GM03348 (cell line): ENCODE data around the gene MESP2.
A peak's percentile ranks its signal among the peaks of the same experiment; 100 is the strongest.
"Not testable (repeated sequence)": the region's sequence is repeated elsewhere in the genome, so short reads cannot be mapped to it uniquely, and the experiment has no call there.

Source experiments
- DNase-seq: peaks from one replicate; pipeline ENCODE4 v3.0.0; 2012; ENCODE audit warnings: low spot score

MESP2 gene

GRCh38 chr15:89781055-89781454 lies 4.9 kb downstream of the MESP2 start:
- no peak for DNase-seq

- peak; percentile 72 for DNase-seq
These were observed 5.9 kb downstream of the MESP2 start for GRCh38 chr15:89781891-89782618.

DNA sequence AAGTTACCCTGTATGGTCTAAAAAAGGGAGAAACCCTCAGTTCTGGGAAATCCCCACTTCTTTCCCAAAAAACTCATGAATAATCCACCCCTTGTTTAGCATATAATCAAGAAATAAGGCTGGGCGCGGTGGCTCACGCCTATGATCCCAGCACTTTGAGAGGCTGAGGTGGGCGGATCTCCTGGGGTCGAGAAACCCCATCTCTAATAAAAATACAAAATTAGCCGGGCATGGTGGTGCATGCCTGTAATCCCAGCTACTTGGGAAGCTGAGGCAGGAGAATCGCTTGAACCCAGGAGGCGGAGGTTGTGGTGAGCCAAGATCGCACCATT lies 6.5 kb downstream of the MESP2 start:
- DNase-seq = not testable (repeated sequence)

DNA sequence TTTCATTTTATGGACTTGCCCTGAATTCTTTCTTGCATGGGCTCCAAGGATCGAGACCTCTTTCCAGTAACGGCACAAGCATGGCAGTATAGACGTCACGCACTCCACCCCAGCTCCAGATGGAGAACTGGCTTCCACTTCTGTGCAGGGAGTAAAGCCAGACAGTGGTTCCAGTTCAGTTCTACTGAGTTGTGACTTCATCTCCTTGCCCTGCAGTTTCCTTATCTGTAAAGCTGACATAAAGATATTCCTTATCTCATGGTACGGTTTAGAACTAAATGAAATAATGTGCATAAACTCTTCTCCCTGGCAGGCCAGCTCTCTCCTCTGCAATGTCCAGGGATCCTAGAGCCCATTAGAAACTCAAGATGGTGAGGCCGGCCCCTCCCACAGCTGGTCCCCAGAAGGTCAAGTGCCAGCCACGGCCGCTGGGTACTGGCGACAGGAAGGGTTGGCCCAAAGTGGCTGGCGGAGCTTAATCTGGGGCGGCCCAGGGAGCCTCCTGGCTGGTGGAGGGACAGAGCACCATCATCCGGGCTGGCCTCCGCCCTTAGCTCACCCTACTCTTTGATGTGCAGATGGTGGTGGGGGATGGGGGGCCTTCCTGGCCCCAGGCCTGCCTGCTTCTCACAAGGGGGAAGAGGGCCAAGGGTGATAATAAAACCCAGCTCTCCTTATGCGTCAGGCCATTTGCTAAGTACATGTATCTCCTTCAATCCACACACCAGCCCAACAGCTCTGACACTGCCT lies 7.2 kb downstream of the MESP2 start:
- DNase-seq = peak; percentile 53

- no peak for DNase-seq
These were observed 7.9 kb downstream of the MESP2 start for GRCh38 chr15:89783861-89784685.

DNA sequence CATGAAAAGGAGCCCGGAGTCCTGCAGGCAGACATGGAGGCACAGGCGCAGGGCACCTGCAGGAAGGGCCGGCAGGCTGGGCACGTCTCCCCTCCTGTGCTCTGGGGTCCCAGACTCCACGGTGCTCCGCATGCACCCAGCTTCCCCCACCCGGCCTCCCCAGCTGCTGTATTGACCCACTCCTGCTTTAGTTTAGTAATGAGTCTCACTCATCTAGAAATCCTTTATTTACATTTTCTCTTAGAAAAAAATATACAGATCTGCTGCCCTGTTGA lies 8.5 kb downstream of the MESP2 start:
- no peak for DNase-seq

- no peak for DNase-seq
These were observed 9.1 kb downstream of the MESP2 start for GRCh38 chr15:89785064-89785773.

GRCh38 chr15:89785774-89786140 lies 9.6 kb downstream of the MESP2 start:
- DNase-seq = no peak

DNA sequence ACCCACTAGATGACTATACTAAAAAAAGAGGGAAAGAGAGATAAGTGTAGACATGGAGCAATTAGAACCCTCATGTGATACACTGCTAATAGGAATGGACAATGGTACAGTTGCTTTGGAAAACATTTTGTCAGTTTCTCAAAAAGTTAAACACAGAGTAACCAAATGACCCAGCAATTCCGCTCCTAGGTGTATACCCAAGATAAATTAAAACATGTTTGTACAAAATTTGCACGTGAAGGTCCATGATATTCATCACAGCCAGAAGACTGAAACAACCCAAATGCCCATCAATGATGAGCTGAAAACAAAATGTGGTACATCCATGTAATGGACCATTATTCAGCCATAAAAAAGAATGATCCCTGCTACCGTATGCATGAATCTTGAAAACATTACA lies 11.8 kb downstream of the MESP2 start:
- DNase-seq = no peak

DNA sequence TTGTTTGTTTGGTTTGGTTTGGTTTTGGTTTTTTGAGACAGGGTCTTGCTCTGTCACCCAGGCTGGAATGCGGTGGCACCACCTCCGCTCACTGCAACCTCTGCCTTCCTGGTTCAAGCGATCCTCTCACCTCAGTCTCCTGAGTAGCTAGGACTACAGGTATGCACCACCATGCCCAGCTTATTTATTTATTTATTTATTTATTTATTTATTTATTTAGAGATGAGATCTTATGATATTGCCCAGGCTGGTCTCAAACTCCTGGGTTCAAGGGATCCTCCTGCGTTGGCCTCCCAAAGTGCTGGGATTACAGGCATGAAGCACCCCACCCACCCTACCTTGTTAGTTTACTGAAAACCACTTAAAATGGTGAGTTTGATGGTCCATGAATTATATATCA lies 12.5 kb downstream of the MESP2 start:
- DNase-seq = not testable (repeated sequence)

DNA sequence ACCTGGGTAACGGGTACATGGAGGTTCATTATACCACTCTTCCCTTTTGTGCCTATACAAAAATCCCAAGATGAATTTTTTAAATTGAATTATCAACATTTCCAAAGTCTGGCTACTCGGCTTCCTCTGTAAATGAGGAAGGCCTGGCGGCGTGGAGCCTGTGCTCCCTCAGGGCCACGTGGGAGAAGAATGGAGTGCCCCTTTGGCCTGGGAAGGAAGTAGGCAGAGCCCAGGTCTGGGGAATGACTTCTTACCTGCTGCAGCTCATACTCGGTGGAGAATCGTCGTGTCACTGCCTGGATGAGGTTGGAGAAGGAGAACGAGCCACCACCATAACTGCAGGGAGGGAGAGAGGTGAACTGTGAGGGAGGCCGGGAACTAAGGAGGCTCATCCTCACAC lies 14.1 kb downstream of the MESP2 start:
- no peak for DNase-seq

GRCh38 chr15:89790661-89791060 lies 14.5 kb downstream of the MESP2 start:
- DNase-seq = no peak

DNA sequence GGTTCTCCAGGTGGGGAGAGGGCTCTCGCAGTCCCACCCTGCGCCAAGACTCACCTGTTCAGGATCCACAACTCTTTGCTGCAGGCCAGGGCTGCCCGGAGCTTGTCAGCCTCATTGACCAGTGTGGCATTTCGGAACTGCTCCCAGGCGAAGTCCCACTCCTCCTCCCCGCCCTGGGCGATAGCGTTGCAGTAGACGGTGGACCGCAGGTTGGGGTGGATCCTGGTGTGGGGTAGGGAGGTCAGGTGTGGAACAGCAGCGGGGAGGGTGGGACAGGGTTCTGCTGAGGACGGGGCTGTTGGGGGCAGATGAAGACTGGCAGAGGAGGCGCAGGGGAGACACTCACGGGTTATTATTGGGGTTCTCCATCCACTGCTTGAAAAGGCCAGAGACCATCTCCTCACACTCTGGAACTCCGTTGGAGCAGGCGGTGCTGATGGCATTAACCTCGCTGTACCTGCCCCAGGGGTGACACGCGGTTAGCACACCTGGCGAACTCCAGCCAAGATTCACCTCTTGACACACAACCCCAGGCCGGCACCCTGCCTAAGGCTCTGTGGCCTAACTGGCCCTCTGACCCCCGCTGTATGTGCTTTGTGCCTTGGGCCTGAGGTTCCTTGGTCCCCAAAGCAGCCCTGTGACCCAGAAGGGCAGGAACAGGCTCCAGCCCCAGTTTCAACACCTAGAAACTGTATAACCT lies 16.1 kb downstream of the MESP2 start:
- no peak for DNase-seq

GRCh38 chr15:89794627-89795241 lies 18.6 kb downstream of the MESP2 start:
- DNase-seq = no peak

GRCh38 chr15:89795996-89796395 lies 19.9 kb downstream of the MESP2 start:
- no peak for DNase-seq

GRCh38 chr15:89797678-89798201 lies 21.6 kb downstream of the MESP2 start:
- DNase-seq = no peak

GRCh38 chr15:89799011-89799911 lies 23.1 kb downstream of the MESP2 start:
- no peak for DNase-seq

GRCh38 chr15:89799918-89800498 lies 23.9 kb downstream of the MESP2 start:
- no peak for DNase-seq

GRCh38 chr15:89801471-89802195 lies 25.5 kb downstream of the MESP2 start:
- DNase-seq = no peak
